ENCODE results near the gene SP3. TPM values are rescaled to one million over a fixed set of nuclear protein-coding genes. Genes with fewer than 3 reads are reported as not detected.

Gene SP3
- total and polyA plus RNA-seq, 2 of the 8 experiments (the other 6 are each of a cell fraction or from before 2014, with no cell fraction given): 31.0 to 92.1 TPM

GRCh38 chr2:173959909-173960308 is 5.3 kb downstream of the SP3 start:
- no peak overlapping the region for H2AFZ ChIP-seq (ENCODE audit: low read length)
- no peaks in the 10 kb centered on the region for H3K79me1 ChIP-seq (ENCODE audit: low read depth, low read length)
- FAIRE-seq (no peak), DNase-seq (ENCODE audit: low read depth in 1 of 2, low spot score in 2 of 2) (no peak)
- no peak overlapping the region for H2AK5ac ChIP-seq (ENCODE audit: low read depth, low read length)
- H3K9me3 ChIP-seq (ENCODE audit: insufficient read depth in 2 of 2, low read depth in 1 of 2, low read length in 1 of 2): no peaks in the 10 kb centered on the region
- no peak overlapping the region for H3K9ac ChIP-seq (replicated peaks in 1 of 4; ENCODE audit: extremely low read depth in 1 of 4, low read depth in 3 of 4, low read length in 3 of 4)
- no peak overlapping the region for H3K14ac ChIP-seq (ENCODE audit: insufficient read length)
- no peak overlapping the region for H3K4me2 ChIP-seq (ENCODE audit: insufficient read depth in 1 of 2, low read depth in 2 of 2, low read length in 2 of 2)
- no peak overlapping the region for H4K5ac ChIP-seq (ENCODE audit: insufficient read length, low read depth, low read length)
- H3K23ac ChIP-seq (ENCODE audit: insufficient read length): no peak overlapping the region
- H3K4ac ChIP-seq (replicated peaks; ENCODE audit: insufficient read length, low read depth, low read length): no peak overlapping the region
- POLR2A ChIA-PET (ENCODE audit: partially characterized antibody): interaction anchor here (0.7 to 1.1 kb wide), 2 partner anchors 78 to 242 kb away, joined by 3 read pairs; no protein-coding TSS in a partner anchor
- H4K91ac ChIP-seq (replicated peaks; ENCODE audit: insufficient read length, low read length): no peak overlapping the region
- H3K56ac ChIP-seq (replicated peaks; ENCODE audit: insufficient read length, low read depth, low read length): no peak overlapping the region
- no peaks in the 10 kb centered on the region for H3K27me3 ChIP-seq (replicated peaks in 1 of 4; ENCODE audit: control insufficient read depth in 3 of 4, extremely low read depth in 1 of 4, insufficient read depth in 3 of 4, low read length in 3 of 4)
- H3K27ac ChIP-seq (ENCODE audit: low read depth, low read length): no peak overlapping the region
- H3K4me1 ChIP-seq (replicated peaks in 1 of 4; ENCODE audit: control insufficient read depth in 3 of 4, insufficient read depth in 4 of 4, low read length in 3 of 4): peaks cover 0 to 3% (median 1%) of the 10 kb centered on the region in 4 experiments; a peak in 1 of 7 replicates
- no peak overlapping the region for H4K8ac ChIP-seq (ENCODE audit: extremely low read depth, insufficient read depth, low read length)
- no peak overlapping the region for H2BK120ac ChIP-seq (replicated peaks; ENCODE audit: low read depth, low read length)
- no peak overlapping the region for H2BK5ac ChIP-seq (ENCODE audit: low read depth, low read length)
- H3K23me2 ChIP-seq (ENCODE audit: low read depth, low read length): no peaks in the 10 kb centered on the region
- no peak overlapping the region for H3K18ac ChIP-seq (ENCODE audit: extremely low read depth, low read length)
- no peak overlapping the region for H2BK15ac ChIP-seq (ENCODE audit: low read length)
- no peak overlapping the region for H2BK20ac ChIP-seq (ENCODE audit: low read length)
- H3K36me3 ChIP-seq (ENCODE audit: control insufficient read depth in 2 of 4, insufficient read depth in 4 of 4, low read length in 3 of 4): peaks cover 5 to 22% (median 15%) of the 10 kb centered on the region in 4 experiments
- no peak overlapping the region for H3K4me3 ChIP-seq (ENCODE audit: extremely low read depth in 1 of 4, insufficient read depth in 2 of 4, low read depth in 3 of 4, low read length in 4 of 4)
- peaks cover 5 to 7% of the 10 kb centered on the region in 2 experiments for H4K20me1 ChIP-seq (replicated peaks in 1 of 2; ENCODE audit: control insufficient read depth in 1 of 2, insufficient read depth in 2 of 2, low read length in 2 of 2)
- H2BK12ac ChIP-seq (ENCODE audit: low read depth, low read length): no peak overlapping the region
- CTCF ChIA-PET (ENCODE audit: partially characterized antibody): interaction anchor here (0.5 to 1.7 kb wide), 2 partner anchors 179 to 1900 kb away, joined by 3 to 5 read pairs; no protein-coding TSS in a partner anchor
- peaks cover 43 to 85% of the 10 kb centered on the region in 2 experiments for H3K79me2 ChIP-seq (ENCODE audit: control insufficient read depth in 1 of 2, insufficient read depth in 2 of 2, low read length in 2 of 2)
- 87% methylated on average over 7 of the region's 7 CpGs; no CpG with 5 or more reads in 1 of the 2 experiments for WGBS, 2 experiments (ENCODE audit: extremely low coverage in 1 of 2, insufficient coverage in 1 of 2, insufficient read length in 1 of 2, insufficient replicate concordance in 2 of 2, low coverage in 1 of 2, low lambda C conversion rate in 2 of 2, missing lambda C conversion rate in 1 of 2)
- no peak for TF ChIP-seq FOSL1 (IDR thresholded peaks at IDR 0.05; ENCODE audit: insufficient read depth, low read depth, low read length)
- no peak for TF ChIP-seq HDAC2 (IDR thresholded peaks at IDR 0.05; ENCODE audit: borderline replicate concordance in 1 of 2, low read depth in 2 of 2, low read length in 2 of 2)
- no peak for TF ChIP-seq TBP (IDR thresholded peaks at IDR 0.05; ENCODE audit: low read depth, low read length)
- TF ChIP-seq ZNF274 (IDR thresholded peaks at IDR 0.05; ENCODE audit: borderline replicate concordance, extremely low read depth, low read length): no peak
- TF ChIP-seq YY1 (IDR thresholded peaks at IDR 0.05; ENCODE audit: low read depth, low read length): no peak
- TF ChIP-seq TEAD4 (IDR thresholded peaks at IDR 0.05; ENCODE audit: low read depth, low read length): no peak
- TF ChIP-seq RFX5 (IDR thresholded peaks at IDR 0.05; ENCODE audit: borderline replicate concordance, low read depth, low read length): no peak
- TF ChIP-seq TAF7 (optimal IDR thresholded peaks at IDR 0.05; ENCODE audit: borderline replicate concordance, low read depth, low read length): no peak
- TF ChIP-seq HDAC6 (IDR thresholded peaks at IDR 0.05; ENCODE audit: low read depth, low read length): no peak
- TF ChIP-seq CBX5 (IDR thresholded peaks at IDR 0.05; ENCODE audit: low read depth, low read length): no peak
- no peak for TF ChIP-seq CHD2 (IDR thresholded peaks at IDR 0.05; ENCODE audit: low read length)
- TF ChIP-seq SP2 (IDR thresholded peaks at IDR 0.05; ENCODE audit: low read length): no peak
- no peak for TF ChIP-seq EZH2 (IDR thresholded peaks at IDR 0.05; ENCODE audit: low read depth, low read length, severe bottlenecking)
- no peak for TF ChIP-seq POLR2A (IDR thresholded peaks at IDR 0.05; ENCODE audit: control extremely low read depth in 1 of 2, low read depth in 2 of 2, low read length in 2 of 2)
- TF ChIP-seq MAX (IDR thresholded peaks at IDR 0.05): no peak

All from H1 (cell line).